HG03039 (cell line): ENCODE results near the gene ITGA5.

Experiments
- ATAC-seq: cut with Tn5 transposase; IDR thresholded peaks from one replicate; pipeline ENCODE4 v1.9.1; 2021; ENCODE audit warnings: mild to moderate bottlenecking, moderate library complexity; ENCODE audit not compliant: unreplicated experiment

ITGA5 gene

DNA sequence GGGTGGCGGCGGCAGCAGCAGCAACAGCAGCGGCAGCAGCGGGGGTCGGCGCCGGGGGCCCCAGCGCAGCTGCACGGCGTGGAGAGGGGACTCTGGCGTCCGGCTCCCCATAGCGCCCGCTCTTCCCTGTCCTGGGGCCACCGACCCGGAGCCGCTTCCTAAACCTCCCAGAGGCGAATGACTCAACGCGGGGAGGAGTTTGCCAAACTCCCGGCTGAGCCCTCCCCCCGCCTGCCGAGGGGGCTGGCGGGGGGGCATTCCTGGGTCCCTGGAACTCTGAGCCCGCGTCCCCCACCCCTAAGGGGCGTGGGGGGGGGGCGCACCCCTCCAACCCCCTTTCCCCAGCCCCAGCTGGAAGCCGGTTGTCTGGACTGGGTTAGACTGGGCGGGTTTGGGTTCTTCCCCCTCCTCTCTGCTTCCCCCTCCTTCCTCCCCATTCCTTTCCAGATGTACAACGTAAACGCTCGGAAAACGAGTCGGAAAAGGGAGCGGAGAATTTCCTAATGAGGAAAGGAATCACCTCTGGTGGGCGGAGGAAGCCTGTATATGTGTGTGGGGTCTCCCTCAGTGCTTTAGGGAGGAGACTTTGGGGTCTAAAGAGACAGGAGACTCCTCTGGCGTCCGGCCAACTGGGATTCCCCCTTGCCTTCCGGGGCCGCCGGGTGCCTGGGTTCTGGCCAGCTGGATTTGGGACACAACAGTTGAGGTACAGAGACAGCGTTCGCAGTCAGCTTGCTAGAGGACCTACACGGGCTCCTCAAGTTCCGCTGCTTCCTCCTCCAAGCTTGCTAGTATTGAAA is at the start of gene ITGA5:
TSS of gene ITGA5 (minus strand) at position 179 of the 800 bp plus-strand sequence. CDS start at position 111, 68 bp downstream.
- ATAC-seq = no peak

GRCh38 chr12:54465857-54466523 is 46.9 kb upstream of the ITGA5 start:
- no peak for ATAC-seq

GRCh38 chr12:54463484-54463883 is 44.4 kb upstream of the ITGA5 start:
- ATAC-seq = no peak

GRCh38 chr12:54463034-54463433 is 44.0 kb upstream of the ITGA5 start:
- no peak for ATAC-seq

- no peak for ATAC-seq
Observed at GRCh38 chr12:54460317-54460923, 41.4 kb upstream of the ITGA5 start.

DNA sequence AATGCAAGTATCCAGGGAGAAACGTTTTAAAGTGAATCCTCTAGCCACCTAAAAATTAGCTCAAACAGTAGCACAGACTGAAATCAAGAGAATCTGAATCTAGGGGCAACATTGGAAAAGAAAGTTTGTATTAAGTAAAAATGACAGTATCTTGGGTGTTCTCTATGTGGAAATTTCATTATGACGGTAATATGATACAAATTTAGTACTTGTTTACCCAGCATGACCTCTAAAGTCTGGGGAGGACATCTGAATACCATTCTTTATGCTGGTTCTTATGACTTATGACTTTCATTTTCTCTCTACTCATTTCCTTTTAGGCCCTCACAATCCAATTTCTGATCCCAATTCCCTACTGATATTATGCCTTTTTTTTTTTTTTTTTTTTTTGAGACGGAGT is 40.3 kb upstream of the ITGA5 start:
- ATAC-seq = no peak

GRCh38 chr12:54455760-54456469 is 36.8 kb upstream of the ITGA5 start:
- no peak for ATAC-seq

- ATAC-seq = no peak
Observed at GRCh38 chr12:54452628-54453027, 33.6 kb upstream of the ITGA5 start.

- no peak for ATAC-seq
Observed at GRCh38 chr12:54448344-54448743, 29.3 kb upstream of the ITGA5 start.

- no peak for ATAC-seq
Observed at GRCh38 chr12:54447917-54448316, 28.9 kb upstream of the ITGA5 start.

GRCh38 chr12:54444206-54444605 is 25.1 kb upstream of the ITGA5 start:
- no peak for ATAC-seq

DNA sequence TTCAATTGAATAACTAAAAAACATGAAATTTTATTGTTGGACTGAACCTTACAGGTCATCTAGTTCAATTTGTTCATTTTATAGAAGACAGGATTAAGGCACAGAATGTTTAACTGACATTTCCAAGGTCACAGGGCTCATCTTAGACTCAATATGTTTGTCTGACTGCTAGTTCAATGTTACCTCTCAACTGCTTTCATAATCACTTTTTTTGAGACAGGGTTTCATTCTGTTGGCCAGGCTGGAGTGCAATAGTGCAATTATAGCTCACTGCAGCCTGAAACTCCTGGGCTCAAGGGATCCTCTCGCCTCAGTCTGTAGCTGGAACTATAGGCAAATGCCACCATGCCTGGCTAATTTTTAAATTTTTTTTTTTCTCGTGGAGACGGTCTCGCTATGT is 24.4 kb upstream of the ITGA5 start:
- ATAC-seq = no peak

DNA sequence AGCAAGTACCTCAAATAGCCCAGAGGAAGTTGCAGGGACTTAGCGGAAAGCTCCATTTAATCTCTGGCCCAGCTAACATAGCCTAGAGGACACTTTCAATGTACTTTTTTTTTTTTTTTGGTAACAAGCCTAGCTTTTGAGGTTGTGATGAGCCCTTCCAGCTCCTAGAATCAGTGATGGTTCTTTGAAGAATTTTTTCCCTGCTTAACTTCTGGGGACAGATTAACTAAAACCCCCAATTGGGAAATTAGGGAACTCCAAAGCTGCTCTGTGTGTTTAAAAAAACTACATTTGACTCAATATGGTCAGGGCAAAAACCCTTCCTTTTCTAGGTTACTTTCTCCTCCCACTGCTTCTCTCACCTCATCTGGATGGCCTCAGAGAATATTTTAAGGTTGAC is 23.9 kb upstream of the ITGA5 start:
- no peak for ATAC-seq

- no peak for ATAC-seq
Observed at GRCh38 chr12:54442099-54442498, 23.0 kb upstream of the ITGA5 start.

- ATAC-seq = no peak
Observed at GRCh38 chr12:54439521-54440255, 20.6 kb upstream of the ITGA5 start.

DNA sequence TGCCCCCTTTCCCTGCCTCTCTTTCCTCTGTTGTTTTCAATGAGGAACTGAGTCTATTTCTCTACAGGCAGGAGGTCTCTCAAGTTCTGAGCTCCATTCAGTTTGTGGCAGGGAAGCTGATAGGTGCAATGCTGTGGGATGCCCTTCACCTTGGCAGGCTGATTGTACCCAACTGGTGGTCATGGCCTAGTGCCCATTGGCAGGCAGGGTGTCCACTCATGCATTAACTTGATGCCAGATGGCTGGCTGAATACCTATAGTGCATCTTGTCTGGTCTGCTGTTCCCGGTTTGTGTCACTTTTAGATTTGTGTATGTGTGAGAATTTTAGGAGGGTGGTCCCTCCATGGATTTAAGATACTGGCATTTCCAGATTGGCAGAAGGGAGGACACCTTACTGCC is 20.0 kb upstream of the ITGA5 start:
- no peak for ATAC-seq

DNA sequence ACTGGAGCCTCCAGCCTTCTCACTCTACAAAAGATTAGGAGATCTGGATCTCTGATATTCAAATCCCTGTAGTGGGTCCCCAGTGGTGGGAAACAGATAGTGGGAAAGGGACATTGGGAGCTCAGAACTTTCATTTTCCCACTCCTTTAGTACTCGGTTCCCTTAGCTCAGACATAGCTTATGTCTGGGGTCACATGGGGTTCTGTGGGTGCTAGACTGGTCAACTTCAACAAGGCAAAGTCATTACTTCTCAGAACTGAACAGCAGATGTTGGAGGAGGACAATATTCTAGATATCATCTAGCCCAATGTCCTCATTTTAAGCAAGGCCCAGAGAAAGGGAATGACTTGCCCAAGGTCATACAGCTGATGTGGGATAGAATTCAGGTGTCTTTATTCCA is 19.5 kb upstream of the ITGA5 start:
- ATAC-seq = no peak

GRCh38 chr12:54437697-54438096 is 18.6 kb upstream of the ITGA5 start:
- no peak for ATAC-seq

GRCh38 chr12:54437243-54437642 is 18.2 kb upstream of the ITGA5 start:
- no peak for ATAC-seq

DNA sequence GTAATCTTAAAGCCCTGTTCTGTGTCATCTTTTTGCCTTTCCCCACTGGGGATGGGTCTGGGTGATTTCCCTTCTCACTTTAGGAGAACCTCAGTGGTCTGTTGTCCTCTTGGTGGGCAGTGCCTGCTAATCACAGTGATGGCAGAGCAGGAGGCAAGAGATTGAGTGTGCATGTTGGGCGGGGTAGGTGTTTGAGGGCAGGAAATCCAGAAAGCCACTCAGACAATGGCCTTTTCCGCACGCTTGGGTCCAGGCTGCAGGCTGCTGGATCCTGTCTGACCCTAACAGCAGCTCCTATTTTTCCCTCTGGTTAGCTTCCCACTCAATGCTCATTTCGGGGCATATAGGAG is 13.7 kb upstream of the ITGA5 start:
- no peak for ATAC-seq
